GM18870 (cell line): ENCODE measurements around the gene NECAB3.
A peak's percentile ranks its signal among the peaks of the same experiment; 100 is the strongest.

Source experiments
- ATAC-seq: cut with Tn5 transposase; IDR thresholded peaks from one replicate; pipeline ENCODE4 v1.9.1; 2021; ENCODE audit warnings: moderate library complexity; ENCODE audit not compliant: unreplicated experiment

Gene NECAB3

GRCh38 chr20:33697129-33697528 is 22.9 kb upstream of the NECAB3 start:
- ATAC-seq: no peak

- no peak for ATAC-seq
These were observed 22.2 kb upstream of the NECAB3 start for GRCh38 chr20:33696448-33696847.

GRCh38 chr20:33694639-33695012 is 20.4 kb upstream of the NECAB3 start:
- no peak for ATAC-seq

- ATAC-seq: no peak
These were observed 19.8 kb upstream of the NECAB3 start for GRCh38 chr20:33693741-33694638.

GRCh38 chr20:33693289-33693688 is 19.1 kb upstream of the NECAB3 start:
- no peak for ATAC-seq

GRCh38 chr20:33689973-33690372 is 15.7 kb upstream of the NECAB3 start:
- ATAC-seq: no peak

GRCh38 chr20:33689493-33689892 is 15.3 kb upstream of the NECAB3 start:
- no peak for ATAC-seq

- ATAC-seq: no peak
These were observed 14.8 kb upstream of the NECAB3 start for GRCh38 chr20:33688938-33689424.

GRCh38 chr20:33687993-33688937 is 14.0 kb upstream of the NECAB3 start:
- ATAC-seq: no peak

- no peak for ATAC-seq
These were observed 13.2 kb upstream of the NECAB3 start for GRCh38 chr20:33687370-33687915.

GRCh38 chr20:33686984-33687366 is 12.7 kb upstream of the NECAB3 start:
- ATAC-seq: no peak

GRCh38 chr20:33686100-33686983 is 12.1 kb upstream of the NECAB3 start, which contains the start of gene E2F1:
TSS of gene E2F1 (minus strand) at chr20:33686385. CDS start at chr20:33686264, 121 bp downstream.
- ATAC-seq: peak; percentile 41

- ATAC-seq: no peak
These were observed 11.3 kb upstream of the NECAB3 start for GRCh38 chr20:33685328-33686099.

GRCh38 chr20:33684533-33685327 is 10.5 kb upstream of the NECAB3 start:
- no peak for ATAC-seq

GRCh38 chr20:33681728-33682353 is 7.6 kb upstream of the NECAB3 start:
- no peak for ATAC-seq

GRCh38 chr20:33681288-33681687 is 7.1 kb upstream of the NECAB3 start:
- ATAC-seq: no peak

GRCh38 chr20:33680686-33681085 is 6.5 kb upstream of the NECAB3 start:
- ATAC-seq: no peak
